Measurements from ENCODE around the gene LOXHD1.

DNA sequence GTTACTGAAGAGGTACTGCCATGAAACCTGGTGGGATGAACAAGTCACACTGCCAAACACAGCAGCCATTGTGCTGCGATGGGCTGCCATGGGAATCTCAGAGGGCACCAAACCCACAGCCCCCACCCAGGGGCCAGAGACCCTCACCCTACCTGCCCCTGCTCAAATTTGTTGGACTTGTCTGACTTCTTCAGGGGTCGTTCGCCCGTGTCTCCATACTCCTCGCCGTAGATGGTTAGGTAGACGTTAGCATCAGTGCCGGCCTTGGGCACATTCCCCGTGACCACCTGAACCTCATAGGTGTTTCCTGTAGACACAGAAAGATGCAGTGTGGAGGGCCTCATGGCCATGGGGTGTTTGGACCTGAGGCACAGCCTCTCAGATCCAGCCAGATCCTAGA is 97.7 kb downstream of the LOXHD1 start:
- TF ChIP-seq POLR2A (IDR thresholded peaks at IDR 0.05) = no peak
- TF ChIP-seq, protein P1, sequence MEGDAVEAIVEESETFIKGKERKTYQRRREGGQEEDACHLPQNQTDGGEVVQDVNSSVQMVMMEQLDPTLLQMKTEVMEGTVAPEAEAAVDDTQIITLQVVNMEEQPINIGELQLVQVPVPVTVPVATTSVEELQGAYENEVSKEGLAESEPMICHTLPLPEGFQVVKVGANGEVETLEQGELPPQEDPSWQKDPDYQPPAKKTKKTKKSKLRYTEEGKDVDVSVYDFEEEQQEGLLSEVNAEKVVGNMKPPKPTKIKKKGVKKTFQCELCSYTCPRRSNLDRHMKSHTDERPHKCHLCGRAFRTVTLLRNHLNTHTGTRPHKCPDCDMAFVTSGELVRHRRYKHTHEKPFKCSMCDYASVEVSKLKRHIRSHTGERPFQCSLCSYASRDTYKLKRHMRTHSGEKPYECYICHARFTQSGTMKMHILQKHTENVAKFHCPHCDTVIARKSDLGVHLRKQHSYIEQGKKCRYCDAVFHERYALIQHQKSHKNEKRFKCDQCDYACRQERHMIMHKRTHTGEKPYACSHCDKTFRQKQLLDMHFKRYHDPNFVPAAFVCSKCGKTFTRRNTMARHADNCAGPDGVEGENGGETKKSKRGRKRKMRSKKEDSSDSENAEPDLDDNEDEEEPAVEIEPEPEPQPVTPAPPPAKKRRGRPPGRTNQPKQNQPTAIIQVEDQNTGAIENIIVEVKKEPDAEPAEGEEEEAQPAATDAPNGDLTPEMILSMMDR (IDR thresholded peaks at IDR 0.05) = no peak

All from testis (tissue), 2 donors.